HG02943 (cell line): ENCODE measurements around the gene SMTNL2.
"Not testable (repeated sequence)": the region's sequence is repeated elsewhere in the genome, so short reads cannot be mapped to it uniquely, and the experiment has no call there.

Source experiments
- ATAC-seq: cut with Tn5 transposase; IDR thresholded peaks from one replicate; pipeline ENCODE4 v1.9.1; 2021; ENCODE audit warnings: mild to moderate bottlenecking, low read depth, moderate library complexity; ENCODE audit not compliant: unreplicated experiment

Gene SMTNL2

DNA sequence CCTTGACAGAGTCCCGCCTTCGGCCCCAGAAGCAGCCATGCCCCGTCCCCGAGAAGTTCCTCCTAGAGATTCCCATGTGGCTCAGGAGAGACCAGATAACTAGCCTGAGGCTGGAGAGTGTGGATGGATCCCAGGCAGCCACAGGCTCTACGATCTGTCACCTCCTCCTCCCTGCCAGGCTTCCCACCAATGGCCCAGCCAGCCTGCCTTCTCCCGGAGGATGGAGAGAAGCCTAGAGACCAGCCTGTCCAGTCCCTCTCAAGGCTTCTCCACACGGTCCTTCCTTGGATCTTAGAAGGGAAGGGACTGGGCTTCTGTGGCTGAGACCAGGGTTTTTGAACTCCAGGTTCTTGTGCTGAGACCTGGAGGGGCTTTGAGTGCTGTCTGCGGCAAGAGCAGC, 1.6 kb upstream of the SMTNL2 start:
- ATAC-seq = no peak

DNA sequence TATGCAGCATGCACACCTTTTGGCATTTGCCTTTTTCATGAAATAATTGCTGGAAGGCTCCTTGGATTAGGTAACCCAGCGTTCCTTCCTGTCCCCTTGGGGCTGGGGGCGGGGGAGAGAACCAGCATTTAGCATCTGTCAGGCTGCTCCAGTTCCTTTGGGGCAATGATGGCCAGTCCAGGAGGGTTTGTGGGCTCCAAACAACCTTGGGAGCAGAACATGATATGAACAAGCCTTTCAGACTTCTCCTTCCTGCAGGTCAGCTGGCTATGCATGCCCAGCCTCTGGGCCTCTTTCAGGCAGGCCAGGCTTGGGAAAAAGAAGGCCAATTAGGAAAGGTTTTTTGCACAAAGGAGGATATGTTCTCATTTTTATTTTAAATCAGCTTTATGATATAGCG, 1.1 kb upstream of the SMTNL2 start:
- no peak for ATAC-seq

DNA sequence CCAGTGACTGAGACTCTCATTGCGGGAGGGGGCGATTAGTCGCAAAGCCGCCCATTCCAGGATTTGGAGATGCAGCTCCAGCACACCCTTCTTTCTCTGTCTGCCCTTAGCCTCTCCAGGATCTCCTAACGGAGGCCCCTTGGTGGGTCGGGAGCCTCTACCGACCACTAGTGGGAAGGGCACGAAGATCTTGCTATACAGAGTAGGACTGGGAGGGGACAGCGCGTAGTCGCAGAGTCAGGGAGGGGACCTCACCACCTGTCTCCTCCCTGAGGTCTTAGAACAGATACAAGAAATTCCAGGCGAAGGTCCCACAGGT, 588 bp upstream of the SMTNL2 start:
- no peak for ATAC-seq

DNA sequence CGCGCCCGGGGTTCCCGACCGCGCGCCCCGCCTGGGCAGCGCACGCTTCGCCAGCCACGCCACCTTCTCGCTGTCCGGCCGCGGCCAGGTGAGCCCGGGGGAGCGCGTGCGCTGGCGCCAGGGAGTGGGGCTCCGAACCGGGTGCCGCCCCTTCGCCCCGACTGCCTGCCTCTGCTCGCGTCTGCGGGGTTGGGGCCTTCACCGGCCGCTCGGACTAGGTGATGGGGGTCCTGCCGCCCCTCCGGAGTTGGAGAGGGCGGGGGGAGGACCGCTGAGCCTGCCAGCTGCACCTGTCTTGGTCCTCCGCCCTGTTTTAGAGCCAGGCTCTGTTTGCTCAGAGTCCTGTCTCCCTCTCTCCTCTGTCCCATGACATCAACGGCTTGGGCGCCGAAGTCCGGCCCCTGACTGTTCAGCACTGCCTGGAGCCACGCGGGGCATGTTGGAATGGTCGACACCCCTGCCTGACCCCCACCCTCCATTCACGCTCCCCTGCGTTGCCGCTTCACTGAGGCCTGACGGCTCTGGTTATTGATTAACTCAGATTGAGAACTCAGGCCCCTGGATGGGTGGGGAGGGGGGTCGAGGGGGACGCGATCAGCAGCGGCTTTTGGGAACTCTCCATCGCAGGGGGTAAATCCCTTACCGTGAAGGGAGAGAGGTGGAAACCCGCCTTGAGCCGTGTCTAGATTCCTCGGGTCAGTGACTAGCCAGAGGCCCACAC, 748 bp downstream of the SMTNL2 start:
- no peak for ATAC-seq

DNA sequence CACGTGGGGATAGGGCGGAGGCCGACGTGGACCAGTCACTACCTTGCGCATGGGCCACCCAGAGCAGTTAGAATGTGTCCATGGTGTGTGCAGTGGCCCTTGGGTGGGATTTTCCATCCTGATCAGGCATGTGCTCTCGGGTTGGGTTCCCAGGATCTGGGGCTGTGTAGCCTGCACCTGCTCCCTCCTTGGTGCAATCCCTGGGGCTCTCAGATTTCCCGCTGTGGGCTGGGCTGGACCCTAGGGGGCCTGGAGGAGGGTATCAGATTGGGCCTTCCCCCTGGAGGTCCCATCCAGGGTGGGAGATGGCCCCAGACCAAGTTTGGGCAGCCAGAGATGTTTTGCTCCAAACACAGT, 1.3 kb downstream of the SMTNL2 start:
- no peak for ATAC-seq

DNA sequence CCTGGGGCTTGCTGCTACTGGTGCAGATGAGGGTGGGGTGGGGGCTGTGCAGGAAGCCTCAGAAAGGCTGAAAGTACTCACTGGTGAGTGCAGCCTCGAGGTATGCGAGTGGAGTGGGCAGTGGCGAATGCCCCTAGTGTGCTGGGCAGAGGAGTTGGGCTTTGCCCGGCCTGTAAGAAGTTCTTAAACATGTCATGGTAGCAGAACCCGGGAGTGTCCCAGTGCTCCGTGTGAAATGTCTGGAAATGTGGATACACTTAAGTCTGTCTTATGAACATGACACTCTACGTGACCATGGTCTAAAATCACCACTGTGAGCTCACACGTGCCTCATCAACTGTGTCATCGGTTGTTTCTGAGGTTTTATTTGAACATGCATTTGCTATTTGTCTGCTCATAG, 1.7 kb downstream of the SMTNL2 start:
- ATAC-seq = no peak

DNA sequence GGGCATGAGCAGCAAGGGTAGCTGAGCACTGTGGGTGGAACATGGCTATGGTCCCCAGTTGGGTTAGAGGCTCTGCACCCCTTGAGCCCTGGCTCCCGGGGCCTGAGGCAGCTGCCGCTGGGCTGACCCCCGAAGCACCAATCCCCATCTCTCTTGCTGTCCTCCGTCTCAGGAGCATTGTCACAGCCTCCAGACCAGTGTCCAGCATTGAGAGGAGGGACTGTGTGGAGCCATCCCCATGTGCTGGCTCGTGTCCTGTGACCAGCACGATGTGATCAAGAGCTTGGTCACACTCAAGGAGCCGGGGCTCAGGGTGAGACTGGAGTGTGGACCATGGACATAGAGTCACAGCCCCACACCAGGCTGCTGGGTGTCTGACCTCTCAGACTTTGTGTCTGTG, 2.9 kb downstream of the SMTNL2 start:
- no peak for ATAC-seq

DNA sequence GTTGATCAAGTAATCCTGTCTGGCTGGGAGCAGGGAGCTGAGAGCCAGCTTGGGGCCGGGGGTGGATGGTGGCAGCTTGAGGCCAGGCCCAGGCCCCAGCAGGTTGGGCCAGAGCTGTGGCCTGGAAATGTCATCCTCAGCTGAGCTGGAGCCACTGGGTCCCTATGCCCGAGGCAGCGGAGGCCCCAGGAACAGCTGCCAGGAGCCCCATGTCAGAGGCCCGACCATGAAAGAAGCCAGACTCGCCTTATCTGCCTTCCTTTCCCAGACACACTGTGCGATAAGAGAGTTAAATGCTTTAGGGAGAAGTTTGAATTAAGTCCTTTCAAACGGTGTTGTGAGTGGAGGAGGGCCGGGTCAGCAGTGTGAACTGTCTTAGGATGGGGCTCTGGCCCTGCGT, 3.5 kb downstream of the SMTNL2 start:
- no peak for ATAC-seq

DNA sequence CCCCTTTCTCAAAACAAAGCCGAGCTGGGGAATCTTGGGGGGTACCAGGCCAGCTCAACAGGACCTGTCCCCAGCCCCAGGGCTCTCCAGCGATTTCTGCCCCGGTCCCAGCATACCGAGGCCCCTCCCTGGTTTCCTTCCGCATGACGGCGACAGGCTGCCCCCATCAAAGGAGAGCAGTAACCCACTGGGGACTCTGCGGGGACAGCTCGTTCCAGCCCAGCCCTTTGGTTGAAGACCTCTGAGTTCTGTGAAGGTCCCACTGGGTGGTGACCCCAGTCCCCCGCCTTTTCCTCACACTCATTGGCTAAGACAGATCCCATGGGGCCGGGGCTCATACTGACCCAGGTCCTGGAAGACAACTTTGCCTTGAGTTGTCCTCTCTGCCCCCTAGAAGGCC, 4.1 kb downstream of the SMTNL2 start:
- no peak for ATAC-seq

DNA sequence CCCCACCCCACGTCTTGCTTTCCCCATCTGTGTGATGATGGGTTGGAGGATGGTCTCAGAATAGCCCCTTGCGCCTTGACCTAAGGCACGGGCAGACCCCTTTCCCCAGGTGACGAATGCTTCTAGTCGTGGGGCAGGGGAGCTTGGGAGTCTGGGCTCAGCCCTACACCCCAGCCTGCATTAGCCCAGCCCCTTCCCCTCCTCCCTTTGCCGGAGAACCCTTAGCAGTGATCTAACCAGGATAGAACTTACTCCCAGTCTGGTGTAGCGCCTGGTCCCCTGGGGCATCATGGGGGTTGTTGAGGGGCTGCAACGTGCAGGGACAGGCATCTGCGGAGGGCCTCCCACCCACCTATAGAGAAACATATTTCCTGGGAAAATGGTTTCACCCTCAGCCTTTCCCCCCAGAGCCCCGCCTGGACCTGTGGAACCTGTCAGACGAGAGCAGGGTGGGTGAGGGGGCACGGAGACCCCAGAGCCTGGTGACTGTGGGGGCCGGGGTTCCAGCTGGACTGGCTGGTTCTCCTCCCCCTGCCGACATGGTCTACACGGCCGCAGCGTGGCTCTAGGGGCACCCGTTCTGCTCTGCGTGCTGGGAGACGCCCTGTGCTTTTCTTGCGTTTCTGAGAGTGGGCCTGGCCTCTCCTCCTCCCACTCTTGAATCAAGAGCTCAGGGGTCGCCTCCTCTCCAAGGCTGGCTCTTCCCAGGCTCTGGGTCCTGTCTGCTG, 4.7 kb downstream of the SMTNL2 start:
- no peak for ATAC-seq

DNA sequence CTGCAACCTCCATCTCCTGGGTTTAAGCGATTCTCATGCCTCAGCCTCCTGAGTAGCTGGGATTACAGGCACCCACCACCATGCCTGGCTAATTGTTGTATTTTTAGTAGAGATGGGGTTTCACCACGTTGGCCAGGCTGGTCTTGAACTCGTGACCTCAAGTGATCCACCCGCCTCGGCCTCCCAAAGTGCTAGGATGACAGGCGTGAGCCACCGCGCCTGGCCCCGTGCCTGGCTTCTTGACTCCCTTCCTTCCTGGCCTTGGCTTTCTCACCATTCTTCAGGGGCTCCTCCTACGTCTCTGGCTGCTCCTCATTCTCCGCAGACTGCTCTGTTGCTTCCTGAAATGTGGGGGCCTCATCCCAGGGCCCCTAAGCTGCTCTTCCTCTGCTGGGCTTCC, 5.7 kb downstream of the SMTNL2 start:
- not testable (repeated sequence) for ATAC-seq

DNA sequence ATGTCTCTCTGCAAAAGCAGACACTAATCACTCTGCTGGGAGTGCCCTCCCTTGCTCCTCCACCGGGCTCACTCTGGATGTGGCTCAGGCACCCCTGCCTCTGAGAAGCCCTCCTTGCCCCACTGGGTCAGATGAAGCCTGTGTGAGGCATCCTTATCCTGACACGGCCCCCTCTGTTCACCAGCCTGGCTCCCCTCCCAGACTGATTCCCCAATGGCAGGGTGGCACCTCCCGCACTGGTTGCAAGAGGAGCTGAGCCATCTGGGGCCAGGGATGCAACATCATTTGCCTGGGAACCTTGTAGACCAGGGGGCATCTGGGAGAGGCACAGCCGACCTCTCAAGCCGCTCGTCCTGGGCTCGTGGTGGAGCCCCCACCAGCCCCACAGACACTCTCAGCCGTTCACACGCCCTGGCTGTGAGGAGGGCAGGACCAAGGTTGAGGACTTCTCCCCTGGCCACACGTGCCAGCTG, 6.7 kb downstream of the SMTNL2 start:
- no peak for ATAC-seq

DNA sequence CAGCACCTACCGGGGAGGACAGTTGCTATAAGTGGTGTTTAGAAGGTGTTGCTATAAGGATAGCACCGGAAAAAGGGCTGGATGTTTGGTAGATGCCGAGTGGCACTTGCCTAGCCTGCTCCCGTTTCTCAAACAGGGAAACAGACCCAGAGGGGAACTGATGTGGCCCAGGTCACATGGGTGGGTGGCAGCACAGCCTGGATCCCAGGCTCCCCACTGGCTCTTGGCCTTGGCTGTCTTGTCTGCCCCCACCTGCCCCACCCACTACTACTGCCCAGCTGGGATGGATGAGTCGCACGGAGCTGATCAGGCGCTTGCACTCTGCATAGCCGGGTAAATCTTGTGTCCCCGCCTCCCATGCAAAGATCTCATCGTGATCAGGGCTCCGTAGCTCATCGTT, 7.2 kb downstream of the SMTNL2 start:
- no peak for ATAC-seq

DNA sequence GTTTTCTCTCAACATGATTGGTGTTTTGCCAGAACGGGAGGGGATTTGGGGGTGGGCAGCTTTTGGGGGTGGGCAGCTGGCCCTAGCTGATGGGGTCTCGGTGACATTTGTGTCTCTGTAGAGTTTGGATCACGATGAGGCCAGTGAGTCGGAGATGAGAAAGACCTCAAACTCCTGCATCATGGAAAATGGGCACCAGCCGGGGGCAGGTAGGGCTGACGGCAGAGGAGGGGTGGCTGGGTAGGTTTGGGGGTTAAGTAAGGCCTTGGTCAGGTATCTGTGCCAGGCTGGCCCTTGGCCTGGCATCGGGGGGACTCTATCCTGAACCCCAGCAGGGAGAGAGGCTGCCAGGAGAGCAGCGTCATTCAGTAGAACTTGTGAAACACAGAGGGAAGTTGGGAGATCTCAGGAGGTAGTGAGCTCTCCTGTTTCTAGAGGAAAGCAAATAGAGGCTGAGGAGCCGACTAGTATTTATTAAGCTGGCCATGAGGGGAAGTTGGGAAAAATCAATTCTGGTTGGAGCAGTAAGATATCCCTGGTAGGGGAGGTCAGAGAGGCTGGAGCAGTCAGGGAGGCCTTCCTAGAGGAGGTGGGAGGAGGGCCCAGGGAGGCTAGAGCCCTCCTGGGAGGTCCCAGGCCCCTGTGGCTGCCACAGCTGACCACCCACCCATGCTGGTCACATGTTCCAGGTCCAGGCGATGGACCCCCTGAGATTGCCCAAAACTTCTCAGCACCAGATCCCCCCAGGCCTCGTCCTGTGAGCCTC, 8.1 kb downstream of the SMTNL2 start:
- ATAC-seq = no peak

DNA sequence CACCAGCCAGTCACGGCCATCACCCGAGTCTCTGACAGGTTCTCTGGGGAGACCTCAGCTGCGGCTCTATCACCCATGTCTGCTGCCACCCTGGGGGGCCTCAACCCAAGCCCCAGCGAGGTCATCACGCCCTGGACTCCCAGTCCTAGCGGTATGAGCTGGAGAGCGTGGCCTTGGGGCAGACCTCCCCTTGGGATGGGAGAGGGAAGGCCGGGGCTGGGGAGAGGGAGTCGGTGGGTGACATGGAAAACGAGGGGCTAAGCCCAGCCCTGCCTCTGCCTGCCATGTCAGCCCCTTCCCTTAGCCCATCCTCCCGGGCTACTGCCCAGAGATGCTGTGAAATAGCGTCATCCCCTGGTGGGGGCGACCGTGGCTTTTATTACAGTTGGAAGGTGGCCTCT, 8.7 kb downstream of the SMTNL2 start:
- ATAC-seq = no peak

DNA sequence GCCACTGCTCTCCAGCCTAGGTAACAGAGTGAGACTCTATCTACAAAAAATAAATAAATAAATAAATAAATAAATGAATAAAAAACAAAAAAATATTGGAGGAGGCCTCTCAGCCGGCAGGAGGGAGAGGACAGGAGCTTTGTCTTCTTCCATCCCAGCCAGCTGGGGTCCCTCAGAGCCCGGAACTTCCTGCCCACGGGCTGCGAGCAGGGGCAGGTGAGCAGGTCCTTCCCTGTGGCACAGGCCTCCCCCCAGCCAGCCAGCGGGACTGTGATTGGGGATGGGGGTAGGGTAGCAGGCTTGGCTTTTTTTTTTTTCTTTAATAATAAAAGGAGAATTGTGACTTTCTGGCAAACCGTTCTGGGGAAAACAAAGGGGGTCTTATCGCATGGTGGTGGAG, 10.1 kb downstream of the SMTNL2 start:
- no peak for ATAC-seq

DNA sequence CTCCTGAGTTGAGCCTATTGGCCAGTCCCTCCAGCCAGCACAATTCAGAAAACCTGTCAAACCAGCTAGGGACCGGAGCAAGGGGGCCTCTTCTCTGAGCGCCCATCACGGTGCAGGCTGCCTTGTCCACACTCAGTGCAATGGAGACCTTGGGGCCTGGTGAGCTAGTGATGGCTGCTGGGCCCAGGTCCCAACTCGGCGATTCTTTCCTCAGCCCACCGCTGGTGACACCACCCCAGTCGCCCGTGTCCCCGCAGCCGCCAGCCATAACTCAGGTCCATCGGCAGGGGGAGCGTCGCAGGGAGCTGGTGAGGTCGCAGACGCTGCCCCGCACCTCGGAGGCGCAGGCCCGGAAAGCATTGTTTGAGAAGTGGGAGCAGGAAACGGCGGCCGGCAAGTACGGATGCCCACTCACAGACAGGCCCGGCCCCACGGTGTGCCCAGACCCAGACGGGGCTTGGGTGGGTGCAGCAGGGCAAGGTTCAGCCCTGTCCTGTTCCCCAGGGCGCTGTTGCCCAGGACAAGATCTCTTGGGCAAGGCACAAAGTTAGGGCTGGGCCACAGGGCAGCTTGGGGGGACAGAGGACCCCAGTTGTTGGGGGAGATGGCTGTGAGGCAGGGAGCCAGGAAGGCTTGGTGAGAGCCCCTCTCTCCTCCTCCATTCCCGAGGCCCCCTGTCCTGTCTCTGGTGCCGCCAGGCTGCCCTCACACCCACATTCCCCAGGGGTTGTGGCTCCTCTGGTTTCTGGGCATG, 10.8 kb downstream of the SMTNL2 start:
- ATAC-seq = no peak

DNA sequence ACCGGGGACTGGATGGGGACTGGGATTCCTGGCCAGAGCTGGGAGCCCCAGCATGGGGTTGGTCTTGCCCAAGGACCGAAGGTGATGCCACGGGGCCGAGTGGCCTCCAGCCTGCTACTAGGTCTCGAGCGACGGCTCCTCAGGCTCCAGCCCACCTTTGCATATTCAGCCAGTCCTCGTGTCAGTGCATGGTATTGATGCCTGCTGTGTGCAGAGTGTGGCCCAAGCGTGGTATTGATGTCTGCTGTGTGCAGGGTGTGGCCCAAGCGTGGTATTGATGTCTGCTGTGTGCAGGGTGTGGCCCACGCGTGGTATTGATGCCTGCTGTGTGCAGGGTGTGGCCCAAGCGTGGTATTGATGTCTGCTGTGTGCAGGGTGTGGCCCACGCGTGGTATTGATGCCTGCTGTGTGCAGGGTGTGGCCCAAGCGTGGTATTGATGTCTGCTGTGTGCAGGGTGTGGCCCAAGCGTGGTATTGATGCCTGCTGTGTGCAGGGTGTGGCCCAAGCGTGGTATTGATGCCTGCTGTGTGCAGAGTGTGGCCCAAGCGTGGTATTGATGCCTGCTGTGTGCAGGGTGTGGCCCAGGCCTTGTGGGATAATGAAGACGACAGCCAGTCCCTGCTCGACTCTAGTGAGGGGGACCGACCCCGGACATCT, 11.5 kb downstream of the SMTNL2 start:
- ATAC-seq = not testable (repeated sequence)

DNA sequence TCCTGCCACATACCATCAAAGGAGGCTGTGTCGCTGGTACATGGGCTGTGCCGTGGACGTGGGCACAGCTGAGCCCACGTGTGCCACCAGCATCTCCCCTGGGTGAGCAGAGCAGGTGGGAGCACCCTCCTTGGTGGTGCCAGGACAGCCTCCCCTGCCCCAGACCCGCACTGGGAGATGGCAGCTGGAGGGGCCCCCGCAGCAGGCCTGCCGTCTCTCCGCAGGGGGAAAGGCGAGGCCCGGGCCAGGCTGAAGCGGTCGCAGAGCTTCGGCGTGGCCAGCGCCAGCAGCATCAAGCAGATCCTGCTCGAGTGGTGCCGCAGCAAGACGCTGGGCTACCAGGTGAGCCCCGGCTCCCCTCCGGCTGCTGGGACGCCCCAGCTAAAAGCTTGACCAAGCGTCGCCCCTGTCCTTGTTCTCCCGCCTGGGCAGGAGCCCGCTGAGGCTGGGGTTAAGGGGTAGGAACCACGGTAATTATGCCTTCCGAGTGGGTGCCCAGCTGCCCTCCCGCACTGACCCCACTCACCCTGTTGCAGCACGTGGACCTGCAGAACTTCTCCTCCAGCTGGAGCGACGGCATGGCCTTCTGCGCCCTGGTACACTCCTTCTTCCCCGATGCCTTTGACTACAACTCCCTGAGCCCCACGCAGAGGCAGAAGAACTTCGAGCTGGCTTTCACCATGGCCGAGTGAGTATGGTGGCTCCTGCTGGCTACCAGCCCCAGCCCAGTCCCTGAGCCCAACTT, 12.5 kb downstream of the SMTNL2 start:
- no peak for ATAC-seq

DNA sequence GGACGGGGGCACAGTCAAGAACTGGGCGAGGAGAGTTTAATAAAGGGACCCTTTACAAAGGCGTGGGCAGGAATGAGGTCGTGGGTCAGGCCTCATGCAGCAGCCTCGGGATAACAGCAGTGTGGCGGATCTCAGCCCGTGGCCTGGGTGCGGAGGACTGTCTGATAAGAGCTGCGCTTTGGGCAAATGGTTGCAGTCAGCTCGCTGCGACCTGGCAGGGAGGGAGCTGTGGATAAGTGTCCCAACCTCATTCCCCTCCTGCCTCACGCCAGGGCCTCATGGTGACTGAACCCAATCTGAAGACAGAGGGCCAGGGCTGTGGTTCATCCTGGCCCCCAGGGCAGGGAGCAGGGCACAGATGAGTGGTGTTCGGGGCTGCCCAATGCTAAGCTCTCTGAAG, 13.6 kb downstream of the SMTNL2 start:
- ATAC-seq = no peak
